Right ventricle myocardium superior (tissue), 1 donor: Measurements from ENCODE around the gene IFI30. TPM values are rescaled to one million over a fixed set of nuclear protein-coding genes. Genes with fewer than 3 reads are reported as not detected.
A peak's percentile ranks its signal among the peaks of the same experiment; 100 is the strongest.

Source experiments
- ATAC-seq: fragments of 200-7000 bp; cut with Tn5 transposase; one replicate; pipeline ENCODE4 v1.9.1; 2020; ENCODE audit warnings: mild to moderate bottlenecking; ENCODE audit not compliant: poor library complexity
- DNase-seq: peaks from one replicate; pipeline ENCODE4 v3.0.0-alpha.2; 2020
- intact Hi-C: fragments of 100-400 bp; cut with DNase I; formaldehyde crosslinking; loops from one replicate; pipeline ENCODE4 v1.11.2; 2022
- long read RNA-seq: library from polyadenylated mRNA; unstranded; transcript quantifications from one replicate; pipeline ENCODE4 v2.0.0, GENCODE V29; 2021
- total RNA-seq: library from RNA; stranded (reverse); fragmentation: NEBNext Ultra II Directional; extraction: Animal tissue kit (Norgen Biotek cat#: 25700); gene quantifications from one replicate; pipeline ENCODE4 v1.2.1, GENCODE V29; 2021
- donor health status: DM: no; HTN: yes; CAD: no; lungs with severe emphysema.

IFI30 gene
- total RNA-seq = 23.1 TPM
- long read RNA-seq, transcript IFI30-201 (7 exons, 1,134 nt) = major isoform, 28 of 28 reads
- long read RNA-seq, partial matches to known transcripts = 0 of 28 reads
- long read RNA-seq, other reads (novel, unspliced or antisense) = 0 of 28 reads

- peak; percentile 80 for ATAC-seq
- intact Hi-C loops = no loop called here
- peak; percentile 88 for DNase-seq
These were observed at the start of gene IFI30 for GRCh38 chr19:18173572-18174288. IFI30 (plus strand) TSS chr19:18173813; CDS start chr19:18173842, 29 bp downstream.

DNA sequence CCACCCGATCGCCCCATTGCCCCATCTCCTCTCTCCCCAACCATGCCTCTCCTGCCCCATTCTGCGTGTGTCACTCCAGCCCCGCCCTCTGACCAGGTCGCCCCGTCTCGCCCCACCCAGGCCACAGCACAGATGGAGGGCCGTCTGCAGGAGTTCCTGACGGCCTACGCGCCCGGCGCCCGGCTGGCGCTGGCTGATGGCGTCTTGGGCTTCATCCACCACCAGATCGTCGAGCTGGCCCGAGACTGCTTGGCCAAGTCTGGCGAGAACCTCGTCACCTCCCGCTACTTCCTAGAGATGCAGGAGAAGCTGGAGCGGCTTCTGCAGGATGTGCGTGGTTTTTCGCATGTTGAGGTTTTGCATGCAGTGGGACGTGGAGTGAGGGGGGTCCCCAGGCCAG lies 49.8 kb upstream of the IFI30 start:
- ATAC-seq (no peak), DNase-seq (no peak)
- intact Hi-C loops = no loop called here

DNA sequence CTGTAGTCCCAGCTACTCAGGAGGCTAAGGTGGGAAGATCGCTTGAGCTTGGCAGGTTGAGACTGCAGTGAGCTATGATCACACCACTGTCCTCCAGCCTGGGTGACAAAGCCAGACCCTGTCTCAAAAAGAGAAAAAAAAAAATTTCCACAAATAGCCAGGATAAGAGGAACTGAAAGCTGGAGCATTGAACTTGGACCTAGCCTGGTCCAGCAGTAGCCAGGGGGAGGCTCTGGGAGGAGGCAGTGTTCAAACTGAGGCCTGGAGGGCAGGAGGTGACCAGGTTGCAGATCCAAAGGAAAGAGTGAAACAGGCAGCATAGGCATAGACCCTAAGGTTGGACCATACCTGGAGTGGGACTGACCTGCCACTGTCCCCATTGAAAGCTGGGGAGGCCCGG lies 47.5 kb upstream of the IFI30 start:
- intact Hi-C loops = no loop called here
- ATAC-seq = no peak
- no peak for DNase-seq

- intact Hi-C loops = no loop called here
- no peak for DNase-seq
- ATAC-seq = no peak
These were observed 45.6 kb upstream of the IFI30 start for GRCh38 chr19:18128044-18128443.

DNA sequence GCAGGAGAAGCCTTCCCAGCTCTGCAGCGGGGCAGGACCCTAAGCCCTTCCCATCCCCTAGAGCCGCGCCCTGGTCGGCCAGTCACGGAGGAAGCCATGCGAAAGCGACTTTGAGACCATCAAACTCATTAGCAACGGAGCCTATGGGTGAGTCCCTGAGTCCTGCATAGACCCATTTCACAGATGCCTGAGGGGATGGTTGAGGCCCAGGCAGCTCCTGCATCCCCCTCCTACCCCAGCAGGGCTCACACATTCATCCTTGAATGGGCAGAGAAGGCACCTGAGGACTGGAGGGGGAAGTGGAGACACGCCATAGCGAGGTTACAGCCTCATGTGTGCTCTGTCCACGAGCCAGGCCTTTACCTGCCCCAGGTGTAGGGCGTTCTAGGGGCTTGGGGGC lies 44.8 kb upstream of the IFI30 start:
- ATAC-seq (no peak), DNase-seq (no peak)
- intact Hi-C loops = no loop called here

GRCh38 chr19:18130523-18131242 lies 42.9 kb upstream of the IFI30 start:
- DNase-seq (no peak), ATAC-seq (no peak)
- intact Hi-C loops = no loop called here

DNA sequence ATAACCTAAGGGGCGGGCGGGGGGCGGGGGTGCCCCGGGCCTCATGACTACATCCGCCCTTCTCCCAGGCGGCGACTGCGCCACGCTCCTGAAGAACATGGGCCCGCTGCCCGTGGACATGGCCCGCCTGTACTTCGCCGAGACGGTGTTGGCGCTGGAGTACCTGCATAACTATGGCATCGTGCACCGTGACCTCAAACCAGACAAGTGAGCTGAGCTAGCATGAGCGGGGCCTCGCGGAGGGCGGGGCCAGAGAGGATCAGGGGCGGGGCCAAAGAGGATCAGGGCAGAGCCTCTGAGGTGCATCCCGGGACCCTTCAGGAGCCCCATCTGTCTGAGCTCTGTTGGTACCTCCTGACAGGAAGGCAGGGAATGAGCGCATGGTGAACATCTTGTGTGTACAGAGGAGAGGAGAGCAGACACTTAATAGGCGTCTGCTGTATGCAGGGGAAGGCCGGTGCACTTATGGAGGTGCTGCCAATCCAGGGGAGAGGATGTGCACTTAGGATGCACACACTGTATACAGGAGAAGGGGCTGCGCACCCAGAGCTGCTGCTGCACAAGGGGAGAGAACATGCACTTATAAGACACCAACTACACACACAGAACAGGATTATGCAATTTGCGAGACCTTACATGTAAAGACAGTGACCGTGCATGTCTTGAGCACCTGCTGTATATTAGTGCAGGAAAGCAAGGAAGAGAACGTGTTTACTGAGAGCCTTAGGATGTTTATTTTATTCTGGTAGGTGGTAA lies 41.6 kb upstream of the IFI30 start:
- no peak for ATAC-seq
- intact Hi-C loops = no loop called here
- no peak for DNase-seq

- DNase-seq (no peak), ATAC-seq (peak; percentile 34)
- intact Hi-C loops = no loop called here
These were observed 37.7 kb upstream of the IFI30 start for GRCh38 chr19:18135712-18136584.

GRCh38 chr19:18137242-18137641 lies 36.4 kb upstream of the IFI30 start:
- intact Hi-C loops = no loop called here
- ATAC-seq (no peak), DNase-seq (no peak)

GRCh38 chr19:18137657-18138339 lies 35.8 kb upstream of the IFI30 start:
- intact Hi-C loops = no loop called here
- DNase-seq (no peak), ATAC-seq (no peak)

DNA sequence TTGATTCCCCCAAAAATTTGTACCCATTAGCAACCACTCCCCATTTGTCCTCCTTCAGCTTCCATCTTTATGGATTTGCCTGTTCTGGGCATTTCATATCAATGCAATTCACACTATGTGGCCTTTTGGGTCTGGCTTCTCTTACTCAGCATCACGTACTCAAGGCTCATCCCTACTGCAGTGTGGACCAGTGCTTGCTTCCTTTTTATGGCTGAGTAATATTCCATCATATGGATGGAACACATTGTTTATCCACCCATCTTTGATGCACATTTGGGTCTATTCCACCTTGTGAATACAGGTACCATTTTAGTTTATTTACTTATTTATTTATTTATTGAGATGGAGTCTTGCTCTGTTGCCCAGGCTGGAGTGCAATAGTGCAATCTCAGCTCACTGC lies 33.1 kb upstream of the IFI30 start:
- ATAC-seq = no peak
- no peak for DNase-seq
- intact Hi-C loops = no loop called here

GRCh38 chr19:18141031-18141430 lies 32.6 kb upstream of the IFI30 start:
- ATAC-seq = no peak
- intact Hi-C loops = no loop called here
- DNase-seq = no peak

GRCh38 chr19:18143902-18144301 lies 29.7 kb upstream of the IFI30 start:
- DNase-seq (no peak), ATAC-seq (no peak)
- intact Hi-C loops = no loop called here

- intact Hi-C loops = no loop called here
- ATAC-seq = no peak
These were observed 29.3 kb upstream of the IFI30 start for GRCh38 chr19:18144361-18144760.

GRCh38 chr19:18144906-18145305 lies 28.7 kb upstream of the IFI30 start:
- no peak for ATAC-seq
- intact Hi-C loops = no loop called here
- DNase-seq = no peak

More at GRCh38 chr19:18144361-18144760, 29.3 kb upstream of the IFI30 start:
- DNase-seq = no peak

DNA sequence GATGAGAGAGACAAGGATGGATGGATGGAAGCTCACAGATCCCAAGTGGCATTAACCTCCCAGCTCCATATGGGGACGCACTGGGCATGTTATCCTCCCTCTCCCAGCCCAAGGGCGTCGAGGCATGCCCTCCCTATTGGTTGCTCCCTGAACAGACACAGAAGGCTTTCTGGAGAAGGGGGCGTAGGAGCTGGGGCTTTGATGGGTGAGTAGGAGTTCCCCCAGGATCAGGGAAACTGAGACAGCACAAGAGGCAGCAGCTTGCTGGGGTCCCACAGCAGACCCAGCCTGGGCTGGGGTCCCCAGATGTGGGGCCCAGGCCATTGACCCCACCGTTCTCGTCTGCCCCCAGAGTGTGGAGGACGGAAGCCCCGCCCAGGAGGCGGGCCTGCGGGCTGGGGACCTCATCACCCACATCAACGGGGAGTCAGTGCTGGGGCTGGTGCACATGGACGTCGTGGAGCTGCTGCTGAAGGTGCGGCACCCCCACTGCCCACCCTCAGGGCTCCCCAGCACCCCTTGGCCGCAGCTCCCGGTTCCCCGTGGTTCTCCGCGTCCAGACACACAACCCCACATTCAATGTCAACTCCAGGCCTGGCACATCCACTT lies 28.1 kb upstream of the IFI30 start:
- no peak for ATAC-seq

DNA sequence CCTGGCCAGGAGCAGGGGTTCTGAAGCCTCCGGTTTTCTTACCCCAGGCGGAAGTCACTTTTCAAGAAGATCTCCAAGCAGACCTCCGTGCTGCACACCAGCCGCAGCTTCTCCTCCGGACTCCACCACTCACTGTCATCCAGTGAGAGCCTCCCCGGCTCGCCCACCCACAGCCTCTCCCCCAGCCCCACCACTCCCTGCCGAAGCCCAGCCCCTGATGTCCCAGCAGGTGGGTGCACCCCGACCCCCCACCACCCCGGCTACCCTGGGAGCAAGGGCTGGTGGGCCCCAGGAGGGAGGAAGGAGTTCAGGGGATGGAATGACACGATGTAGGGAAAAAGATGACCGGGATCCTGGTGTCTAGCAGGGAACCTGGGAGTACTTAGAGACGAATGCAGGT lies 26.2 kb upstream of the IFI30 start:
- ATAC-seq (no peak), DNase-seq (no peak)
- intact Hi-C loops = no loop called here

More for the DNA sequence above, 28.1 kb upstream of the IFI30 start:
- intact Hi-C loops = no loop called here
- DNase-seq = no peak

DNA sequence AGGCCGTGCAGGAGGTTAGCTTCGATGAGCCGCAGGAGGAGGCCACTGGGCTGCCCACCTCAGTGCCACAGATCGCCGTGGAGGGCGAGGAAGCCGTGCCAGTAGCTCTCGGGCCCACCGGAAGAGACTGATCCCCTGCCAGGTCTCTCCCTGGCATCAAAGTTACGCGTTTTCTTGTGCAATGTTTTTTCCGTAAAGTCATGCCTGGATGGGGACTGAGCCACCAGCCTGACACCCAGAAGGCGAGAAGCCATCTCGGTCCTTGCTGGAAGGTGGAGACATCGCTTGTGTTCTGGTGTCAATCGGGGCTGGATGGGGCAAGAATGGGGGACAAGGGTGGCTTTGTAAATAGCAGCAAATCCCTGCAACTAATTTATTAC lies 24.0 kb upstream of the IFI30 start:
- DNase-seq (no peak), ATAC-seq (no peak)
- intact Hi-C loops = no loop called here
